Activated naive CD8-positive, alpha-beta T cell treated with anti-CD3 and anti-CD28 coated beads, Interleukin-2, amount 50 U/mL, for 16 hours (primary cell): ENCODE data around the gene NDUFAF4.

Experiments
- DNase-seq: peaks from one replicate; pipeline ENCODE4 v3.0.0-alpha.2; 2020; ENCODE audit warnings: low read depth, low spot score

The NDUFAF4 gene

DNA sequence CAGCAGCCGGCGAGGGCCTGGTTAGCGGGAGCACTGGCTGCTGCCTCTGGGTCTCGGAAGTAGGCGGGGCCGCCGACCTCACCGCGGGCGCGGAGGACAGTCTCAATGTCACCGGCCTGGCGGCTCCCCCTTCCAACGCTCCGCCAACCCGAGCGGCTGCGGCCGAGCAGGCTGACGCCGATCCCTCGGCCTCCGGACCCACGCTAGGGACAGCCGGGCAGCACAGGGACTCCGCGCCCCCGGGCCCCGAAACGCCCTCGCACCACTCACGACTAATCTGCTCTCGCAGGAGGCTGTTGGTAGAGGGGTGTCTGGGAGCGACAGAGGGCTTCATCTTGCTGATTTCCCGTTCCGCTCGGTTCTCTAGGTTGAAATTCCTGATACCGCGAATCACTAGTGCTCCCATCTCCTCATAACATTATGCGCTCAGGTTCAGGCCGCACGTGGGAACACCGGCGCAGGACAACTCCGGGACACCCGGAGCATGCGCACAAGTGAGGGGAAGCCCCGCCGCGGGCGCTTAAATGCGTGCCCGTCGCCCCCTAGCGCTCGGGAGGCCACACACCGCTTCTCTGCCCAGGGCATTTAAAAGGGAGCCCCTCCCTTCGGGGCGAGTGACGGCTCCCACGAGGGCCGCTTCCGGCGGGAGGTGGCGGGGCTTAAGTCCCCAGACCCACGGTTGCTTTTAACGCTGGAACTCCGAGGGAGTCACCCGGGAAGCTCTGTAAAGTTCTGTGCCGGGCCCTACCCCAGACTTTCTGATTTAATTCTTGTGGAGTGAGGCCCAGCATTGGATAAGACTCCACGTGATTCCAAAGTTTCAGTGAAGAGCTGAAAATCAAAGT lies at the start of gene NDUFAF4:
TSS of gene NDUFAF4 (minus strand) at position 496 of the 845 bp plus-strand sequence. CDS start at position 406, 90 bp downstream.
- DNase-seq, result peak; percentile 89

DNA sequence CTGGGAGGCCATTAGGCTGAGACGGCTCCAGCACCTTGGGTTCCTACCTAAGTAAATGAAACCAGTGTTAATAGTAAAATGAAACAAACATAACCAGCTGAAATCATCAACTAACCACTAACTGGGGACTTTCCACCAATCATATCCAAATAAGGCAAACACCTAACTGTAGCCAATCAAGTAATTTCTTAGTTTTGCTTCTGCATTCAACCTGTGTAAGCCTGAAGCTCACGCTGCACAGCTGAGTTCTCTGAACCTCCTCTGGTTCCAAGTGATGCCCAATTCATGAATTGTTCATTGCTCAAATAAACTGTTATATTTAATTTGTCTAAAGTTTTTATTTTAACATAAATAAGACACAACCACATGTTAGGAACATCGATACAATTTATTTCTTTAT lies 49.4 kb upstream of the NDUFAF4 start:
- DNase-seq, result no peak

DNA sequence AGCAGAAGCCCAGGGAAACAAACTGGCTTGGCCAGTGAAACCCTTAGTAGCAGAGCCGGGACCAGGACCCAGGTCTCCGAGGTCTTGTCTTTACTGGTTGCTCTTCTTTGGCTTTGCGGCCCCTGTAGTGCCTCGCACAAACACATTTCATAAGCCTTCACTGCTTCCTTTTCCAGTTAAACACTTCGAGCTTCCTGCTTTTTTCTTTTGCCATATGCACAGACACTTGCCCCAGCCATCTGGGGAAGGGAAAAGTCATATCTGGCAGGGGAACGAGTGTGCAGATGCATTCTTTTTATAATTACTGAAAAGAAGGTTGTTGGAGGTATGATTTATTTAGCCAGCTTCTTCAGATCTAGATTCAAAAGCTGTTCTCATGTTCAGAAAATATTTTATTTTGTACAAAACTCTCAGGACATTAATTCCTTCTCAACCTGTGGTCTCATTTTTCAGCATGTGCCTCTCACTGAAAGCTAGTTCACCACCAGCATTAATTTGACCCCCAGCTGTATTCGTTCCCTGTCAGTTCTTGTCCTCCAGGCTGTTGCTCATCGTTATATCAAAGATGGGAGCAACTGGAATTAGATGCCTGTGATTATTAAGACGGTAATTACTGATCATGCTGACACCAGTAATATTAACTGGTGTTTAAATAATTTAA lies 46.0 kb upstream of the NDUFAF4 start:
- DNase-seq, result no peak

DNA sequence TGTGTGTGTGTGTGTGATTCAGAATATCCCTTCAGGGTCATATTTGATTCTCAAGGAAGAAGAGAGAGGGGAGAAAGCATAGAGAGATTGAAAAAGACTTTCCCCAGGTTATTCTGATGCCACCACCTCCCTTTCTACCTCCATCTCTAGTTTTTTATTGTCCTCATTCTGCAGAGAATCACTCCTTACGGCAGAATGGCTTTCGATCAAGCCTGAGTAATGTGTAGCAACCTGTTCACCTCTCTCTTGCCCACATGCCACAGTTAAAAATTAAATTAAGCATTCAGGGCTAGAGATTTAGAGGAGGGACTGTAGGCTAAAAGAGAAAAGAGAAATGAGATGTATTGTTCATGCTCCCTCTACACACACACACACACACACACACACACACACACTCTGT lies 45.0 kb upstream of the NDUFAF4 start:
- DNase-seq, result no peak

DNA sequence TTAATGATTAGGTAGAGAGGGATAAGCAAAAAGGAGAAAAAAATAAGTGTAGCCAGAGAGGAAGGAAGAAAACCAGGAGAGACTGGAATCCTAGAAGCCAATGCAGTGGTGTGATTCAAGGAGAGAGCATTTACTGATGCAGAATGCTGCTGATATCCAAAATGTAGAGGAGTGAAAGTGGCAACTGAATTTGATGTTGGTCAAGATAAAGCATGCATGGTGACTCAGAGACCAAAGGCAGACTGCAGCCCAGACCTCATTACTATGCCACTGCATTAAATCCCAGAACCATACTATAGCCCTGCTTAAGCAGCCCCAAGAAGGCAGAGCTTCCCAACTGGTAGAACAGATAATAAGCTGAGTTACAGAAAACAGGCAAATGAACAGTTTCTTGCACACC lies 42.6 kb upstream of the NDUFAF4 start:
- no peak for DNase-seq

DNA sequence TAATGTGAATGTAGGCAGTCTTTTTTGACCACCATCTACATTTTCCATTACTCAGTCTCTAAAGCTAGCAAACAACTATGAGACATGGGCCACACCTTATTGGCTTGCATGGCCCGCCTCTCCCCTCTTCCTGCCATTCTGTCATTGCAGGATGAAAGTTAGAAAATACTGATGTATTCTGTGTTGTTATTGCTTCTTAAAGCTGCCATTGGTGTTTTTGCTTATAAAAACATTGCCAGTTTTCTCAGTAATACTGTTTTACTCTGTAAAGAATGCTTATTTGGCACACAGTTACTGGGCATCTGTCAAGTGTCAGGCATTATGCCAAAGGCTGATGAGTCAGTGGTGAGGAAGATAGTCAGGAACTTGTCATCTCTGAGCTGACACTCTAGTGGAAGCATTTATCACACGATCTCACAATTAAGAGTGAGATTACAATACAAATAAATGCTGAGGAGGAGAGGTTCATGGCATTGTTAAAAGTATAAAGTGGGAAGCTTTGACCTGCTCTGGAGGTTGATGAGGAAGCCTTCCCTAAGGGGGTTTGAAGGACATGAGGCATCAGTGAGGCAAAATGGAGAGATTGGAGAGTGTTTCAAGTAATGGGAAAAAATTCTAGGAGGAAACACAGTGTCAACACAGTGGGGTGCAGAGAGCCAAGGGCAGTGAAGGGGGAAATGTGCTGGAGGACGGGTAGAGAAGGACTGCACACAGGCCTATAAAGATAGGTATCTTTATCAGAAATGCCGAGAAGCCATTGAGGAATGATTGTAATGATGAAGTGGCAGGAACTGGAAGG lies 41.5 kb upstream of the NDUFAF4 start:
- DNase-seq, result no peak

DNA sequence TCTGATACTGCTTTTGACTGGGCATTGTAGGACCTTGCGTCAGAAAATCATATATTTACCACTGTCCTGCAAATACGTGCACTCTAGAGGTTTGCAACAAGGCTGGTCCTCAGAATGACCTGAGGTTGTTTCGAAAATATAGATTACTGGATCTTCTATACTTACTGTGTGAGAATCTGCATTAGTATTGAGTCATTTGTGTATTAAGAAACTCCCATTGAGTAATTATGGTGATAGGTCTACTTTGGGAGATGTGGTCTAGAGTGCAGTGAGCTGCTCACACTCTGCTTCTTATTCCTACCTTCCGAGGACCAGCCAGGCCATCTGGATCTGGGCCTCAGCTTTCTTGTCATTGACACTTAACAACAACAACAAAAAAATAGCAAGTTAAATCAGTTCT lies 36.4 kb upstream of the NDUFAF4 start:
- no peak for DNase-seq

DNA sequence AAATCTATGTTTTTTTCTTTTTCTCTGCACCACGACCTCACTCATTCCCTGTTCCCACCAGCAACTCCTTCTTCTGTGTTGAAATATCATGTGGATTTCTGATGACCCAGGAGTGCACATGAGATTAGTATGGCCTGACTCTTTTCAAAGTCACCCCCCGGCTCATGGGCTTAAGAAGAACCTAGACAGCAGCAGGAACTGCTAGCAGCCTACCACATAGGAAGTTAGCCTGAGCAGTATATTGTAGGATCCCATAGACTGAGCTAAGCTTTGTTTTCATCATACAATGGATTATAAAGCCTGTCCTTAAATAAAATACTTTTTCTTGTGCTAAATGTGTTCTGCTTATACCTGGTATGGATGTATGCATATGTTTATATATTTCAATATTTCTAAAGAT lies 33.5 kb upstream of the NDUFAF4 start:
- DNase-seq, result no peak

DNA sequence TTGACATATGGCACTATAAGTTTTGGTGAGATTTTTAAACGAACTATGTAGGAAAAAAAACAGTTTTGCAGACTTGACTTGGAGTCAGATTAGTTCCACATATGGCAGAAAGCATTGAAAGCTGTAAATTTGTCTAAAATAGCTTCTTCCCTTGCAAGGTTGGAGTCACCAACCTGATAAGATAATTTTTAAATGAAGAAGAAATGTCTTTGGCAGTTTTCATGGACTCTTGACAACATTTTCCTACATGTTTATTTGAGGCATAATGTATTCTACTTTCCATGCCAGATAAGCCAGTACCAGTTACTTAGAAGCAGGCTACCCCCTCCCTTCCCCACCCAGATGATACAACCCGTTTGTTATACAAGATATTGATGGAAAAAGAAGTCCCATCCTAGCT lies 32.0 kb upstream of the NDUFAF4 start:
- no peak for DNase-seq

DNA sequence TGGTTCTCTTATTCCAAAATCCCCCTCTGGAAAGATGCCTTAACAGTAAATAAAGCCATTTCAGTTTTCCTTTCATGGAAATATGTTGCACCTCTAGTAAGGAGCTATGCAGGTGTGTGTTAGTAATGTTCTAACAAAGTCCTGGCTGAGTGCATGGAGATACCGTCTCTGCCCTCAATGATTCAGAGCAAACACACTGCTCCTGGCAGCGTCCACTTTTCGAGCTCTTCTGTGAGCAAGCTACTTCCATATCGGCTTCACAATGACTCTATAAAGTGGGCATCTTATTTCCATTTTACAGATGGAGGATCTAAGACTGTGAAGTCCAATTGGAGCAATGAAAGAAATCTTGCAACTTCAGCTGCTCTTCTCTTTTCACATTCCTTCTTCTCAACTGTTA lies 30.0 kb upstream of the NDUFAF4 start:
- no peak for DNase-seq

DNA sequence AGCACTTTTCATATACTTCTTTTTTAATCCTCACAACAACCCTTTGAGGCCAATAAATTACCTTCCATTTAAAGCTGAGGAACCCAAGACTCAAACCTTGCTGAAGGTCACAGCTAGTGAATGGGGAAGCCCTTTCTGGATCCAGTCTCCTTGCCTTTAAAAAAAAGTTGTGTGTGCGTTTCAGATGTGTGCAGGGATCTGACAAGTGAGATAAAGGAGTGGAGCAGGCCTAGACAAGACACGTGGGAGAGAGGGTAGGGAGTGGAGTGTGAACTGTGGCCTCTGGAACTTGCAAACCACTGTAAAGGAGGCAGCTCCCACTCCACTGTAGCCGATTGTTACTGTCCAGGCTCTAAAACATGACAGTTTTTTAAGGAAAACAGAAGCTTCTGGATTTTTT lies 28.7 kb upstream of the NDUFAF4 start:
- no peak for DNase-seq

DNA sequence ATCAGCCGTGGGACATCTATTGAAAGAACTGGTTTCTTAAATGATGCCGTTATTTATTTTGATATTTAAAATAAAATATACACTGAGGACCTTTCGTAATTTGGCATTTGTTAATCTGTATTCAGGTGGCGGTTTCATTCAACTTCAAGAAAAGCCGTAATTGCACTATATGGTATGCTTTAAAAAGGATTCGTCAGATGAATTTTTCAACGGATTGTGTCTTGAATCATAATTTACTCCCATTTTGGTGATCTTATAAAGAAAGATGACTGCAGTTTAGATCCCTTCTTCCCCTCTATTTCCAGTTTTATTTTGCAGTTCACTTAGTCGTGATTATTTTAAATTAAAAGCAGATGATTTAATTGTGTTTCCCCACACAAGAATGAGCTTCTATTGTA lies 27.6 kb upstream of the NDUFAF4 start:
- no peak for DNase-seq

DNA sequence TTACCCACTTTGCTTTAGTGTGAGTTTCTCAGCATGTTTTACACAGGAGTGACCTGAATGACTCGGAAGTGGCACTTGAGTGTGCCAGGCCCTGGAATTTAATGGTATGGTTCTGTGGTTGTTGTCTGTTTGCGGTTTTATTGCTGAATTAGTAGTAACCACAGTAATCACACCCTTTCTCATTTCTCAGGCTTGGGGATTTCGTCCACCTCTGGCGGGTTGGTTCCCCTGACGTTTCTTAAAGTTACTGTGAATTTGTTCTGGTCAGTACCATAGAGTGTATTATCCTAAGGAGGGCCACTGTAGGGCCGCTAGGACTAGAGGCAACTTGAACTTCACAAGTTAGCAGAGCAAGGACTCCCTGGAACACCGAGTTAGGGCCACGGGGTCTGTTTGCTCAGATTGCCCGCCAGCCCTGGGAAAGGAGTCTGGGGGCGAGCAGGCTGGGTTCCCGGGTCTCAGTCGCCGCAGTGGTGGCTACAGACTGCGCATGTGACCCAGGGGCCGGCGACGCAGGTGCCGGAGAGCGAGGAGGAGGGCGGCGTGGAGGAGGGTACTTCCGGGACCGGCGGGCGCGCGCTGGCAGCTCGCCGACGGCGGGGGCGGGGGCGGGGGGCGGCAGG lies 26.3 kb upstream of the NDUFAF4 start:
- no peak for DNase-seq

DNA sequence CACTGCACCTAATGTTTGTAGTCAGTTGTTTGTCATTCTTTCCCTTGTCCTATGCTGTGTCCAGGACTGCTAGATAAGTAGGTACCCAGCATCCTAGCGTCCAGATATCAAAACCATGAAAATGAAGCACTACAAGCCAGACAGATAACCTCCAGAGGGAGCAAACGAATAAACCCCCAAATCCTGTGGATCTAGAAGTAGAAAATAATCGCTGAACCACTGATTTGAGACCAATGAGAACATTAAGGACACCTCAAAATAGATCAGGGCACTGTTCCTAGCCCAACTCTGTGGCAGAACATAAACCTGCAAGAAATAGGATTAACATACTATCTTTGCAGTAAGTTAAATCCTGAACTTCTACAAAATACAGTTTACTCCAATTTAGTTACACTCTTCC lies 25.7 kb upstream of the NDUFAF4 start:
- DNase-seq, result no peak

DNA sequence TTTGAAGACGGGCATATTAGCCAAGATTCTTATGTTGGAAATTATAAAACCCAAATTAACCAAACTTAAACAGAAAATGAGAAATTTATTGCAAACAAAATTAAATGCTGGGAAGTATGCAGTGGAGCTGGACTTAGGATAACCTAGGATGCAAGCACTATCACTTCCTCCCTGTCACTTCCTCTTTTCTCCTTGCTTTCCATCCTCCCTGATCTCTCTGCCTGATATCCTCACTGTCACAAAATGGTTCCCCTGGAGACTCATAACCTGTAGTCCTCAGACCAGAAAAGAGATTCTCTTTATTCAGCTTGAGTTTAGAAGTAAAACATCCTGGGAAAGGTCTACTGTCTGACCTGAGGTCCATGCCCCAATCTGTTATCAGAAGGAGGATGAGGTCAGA lies 19.4 kb upstream of the NDUFAF4 start:
- DNase-seq, result no peak

DNA sequence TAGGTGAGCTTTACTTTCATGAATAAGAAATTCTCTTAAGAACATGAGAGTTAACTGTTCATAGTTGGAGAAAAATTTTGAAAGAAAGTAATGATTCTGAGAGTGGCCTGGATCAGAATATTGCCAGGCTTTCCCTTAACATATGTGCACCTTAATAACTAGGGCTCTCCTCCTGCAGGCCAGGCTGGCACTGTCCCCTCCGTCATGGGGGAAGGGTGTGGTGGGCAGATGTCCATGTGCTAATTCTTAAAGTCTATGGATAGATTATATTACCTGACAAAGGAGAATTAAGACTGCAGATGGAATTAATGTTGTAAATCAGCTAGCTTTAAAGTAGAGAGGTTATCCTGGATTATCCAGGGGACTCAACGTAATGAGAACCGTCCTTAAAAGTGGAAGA lies 15.9 kb upstream of the NDUFAF4 start:
- no peak for DNase-seq

DNA sequence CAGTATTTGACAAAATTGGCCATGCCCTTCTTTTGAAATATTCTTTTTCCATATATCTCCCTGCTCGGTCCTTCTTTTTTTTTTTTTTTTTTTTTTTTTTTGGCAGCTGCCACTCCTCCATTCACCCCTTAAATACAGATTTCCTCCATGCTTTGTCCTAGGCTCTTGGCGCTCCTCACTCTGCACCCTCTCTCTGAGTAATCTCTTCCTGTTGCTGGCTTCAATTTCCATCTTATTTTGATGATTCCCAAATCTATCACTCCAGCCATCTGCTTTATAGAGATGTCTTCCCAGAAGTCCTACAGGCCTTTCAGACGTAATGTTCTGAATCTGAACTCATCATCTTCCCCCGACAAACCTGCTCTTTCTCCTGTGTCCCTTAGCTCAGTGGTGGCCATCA lies 14.1 kb upstream of the NDUFAF4 start:
- DNase-seq, result no peak

DNA sequence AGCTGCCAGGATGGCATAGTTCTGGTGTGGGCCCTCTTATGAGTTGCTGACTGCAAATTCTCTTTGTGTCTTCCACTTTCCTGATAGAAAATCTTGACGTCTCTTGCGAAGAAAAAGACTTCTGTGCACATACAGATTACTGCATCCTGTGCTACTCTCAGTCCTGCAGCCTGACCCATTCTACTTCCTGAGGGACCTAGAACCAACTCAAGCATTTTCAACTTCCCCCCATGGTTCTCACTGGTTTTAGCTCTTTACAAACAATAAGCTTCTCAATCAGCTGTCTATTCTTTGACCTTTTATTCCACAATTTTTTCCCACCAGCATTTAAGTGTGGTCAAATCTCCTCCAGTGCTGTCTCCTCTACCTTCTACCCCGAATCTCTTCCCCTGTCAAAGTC lies 13.5 kb upstream of the NDUFAF4 start:
- no peak for DNase-seq

DNA sequence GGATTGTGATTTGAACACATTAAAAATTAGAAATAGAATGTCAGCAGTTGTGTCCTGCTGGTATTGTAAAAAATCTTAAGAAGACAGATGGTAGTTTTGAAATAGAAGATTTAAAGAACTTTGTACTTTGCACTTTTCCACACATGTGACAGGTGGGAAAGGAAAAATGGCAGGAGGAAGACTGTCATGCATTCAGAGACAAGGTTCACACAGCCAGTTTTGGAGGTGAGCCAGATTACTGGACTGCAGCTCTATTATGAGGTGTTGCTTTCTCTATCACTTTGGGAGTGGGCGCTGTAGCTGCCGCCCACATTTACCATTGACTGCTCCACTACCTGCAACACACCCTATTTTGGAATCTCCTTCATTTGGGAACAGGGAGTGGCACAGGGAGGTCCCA lies 12.1 kb upstream of the NDUFAF4 start:
- DNase-seq, result no peak

DNA sequence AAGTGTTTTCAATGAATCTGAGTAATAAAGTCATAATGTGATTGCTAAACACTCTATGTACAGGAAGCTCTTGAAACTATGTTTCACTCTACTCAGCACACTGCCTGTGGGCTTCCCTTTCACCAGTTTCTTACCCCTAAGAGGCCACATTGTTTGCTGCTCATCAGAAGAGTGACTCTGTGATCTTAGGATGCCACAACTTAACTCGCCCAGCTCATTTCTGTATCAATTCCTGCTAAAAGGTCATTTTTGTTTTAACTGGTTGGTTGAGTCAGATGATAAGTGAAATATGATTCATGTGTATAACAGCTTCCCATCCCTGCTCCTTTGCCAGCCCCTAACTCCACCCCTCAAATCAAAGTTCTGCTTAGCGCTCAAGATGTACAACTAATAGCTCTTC lies 9.8 kb upstream of the NDUFAF4 start:
- no peak for DNase-seq

DNA sequence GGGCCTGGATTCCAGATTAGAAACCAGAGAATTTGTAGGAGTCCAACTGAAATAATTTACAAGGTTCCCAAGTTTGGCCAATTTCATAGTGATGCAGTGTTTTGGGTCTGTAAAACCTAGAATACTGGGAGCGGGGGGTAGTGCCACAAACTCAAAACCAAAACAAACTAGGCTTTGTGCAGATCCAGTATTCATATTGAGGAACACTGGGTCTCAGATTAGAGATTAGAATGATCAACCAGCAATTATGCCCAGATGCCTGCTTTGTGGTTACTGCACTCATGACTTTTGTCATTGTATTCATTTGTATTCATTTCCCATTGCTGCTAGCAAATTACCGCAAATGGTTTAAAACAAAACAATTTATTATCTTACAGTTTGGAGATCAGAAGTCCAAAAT lies 3.2 kb upstream of the NDUFAF4 start:
- DNase-seq, result no peak

DNA sequence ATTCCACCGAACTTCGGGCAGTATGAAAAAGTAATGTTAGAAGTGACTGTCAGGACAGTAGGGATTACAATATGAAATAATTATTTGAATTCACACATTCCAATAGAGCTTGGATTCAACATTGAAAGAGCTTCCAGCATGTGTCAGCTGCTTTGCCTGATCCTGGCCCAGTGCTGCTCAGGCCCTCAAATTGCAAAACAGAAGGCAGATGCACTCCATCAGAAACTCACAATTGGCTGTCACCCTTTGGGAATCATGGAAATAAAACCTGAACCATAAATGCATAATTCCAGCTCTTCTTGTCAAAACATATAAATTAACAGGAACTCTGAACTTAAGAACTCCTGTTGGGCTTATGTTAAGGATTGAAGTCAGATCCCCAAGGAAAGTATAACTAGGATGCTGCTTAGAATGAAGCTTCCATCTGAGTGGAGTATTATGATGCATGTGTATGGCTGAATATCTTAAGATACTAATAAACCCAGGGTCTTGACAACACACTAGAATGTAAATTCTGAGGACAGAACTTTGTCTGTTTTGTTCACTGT lies 1.8 kb upstream of the NDUFAF4 start:
- DNase-seq, result no peak
